Psoas muscle (tissue), 8 donors: ENCODE measurements around the gene EPB41L3. TPM values are rescaled to one million over a fixed set of nuclear protein-coding genes. Genes with fewer than 3 reads are reported as not detected.

ENCODE experiments used
- ATAC-seq, 4 donors: fragments of 200-7000 bp; cut with Tn5 transposase; one replicate each; pipeline ENCODE4 v1.9.1; 2020; ENCODE audit warnings: moderate library complexity in 3 of 4, mild to moderate bottlenecking in 2 of 4
- DNase-seq, 2 donors: peaks; one replicate each; pipeline ENCODE4 v3.0.0-alpha.2; 2020
- H3K27ac ChIP-seq: fragments of 200-600 bp; one replicate; pipeline ENCODE4 v1.8.0; 2022
- H3K27me3 ChIP-seq, 3 donors: fragments of 200-600 bp in 1 of 3; one replicate each; pipeline versions ENCODE4 v1.6.1 to v1.8.0; 2013 to 2022; ENCODE audit warnings: low read length in 2 of 3, mild to moderate bottlenecking in 2 of 3, moderate library complexity in 1 of 3; ENCODE audit not compliant: insufficient read depth in 3 of 3
- H3K36me3 ChIP-seq, 2 donors: fragments of 200-600 bp in 1 of 2; one replicate each; pipeline versions ENCODE4 v1.6.1 to v1.8.0; 2013 to 2022; ENCODE audit warnings: low read depth in 1 of 2, mild to moderate bottlenecking in 1 of 2, moderate library complexity in 1 of 2; ENCODE audit not compliant: insufficient read depth in 1 of 2
- H3K4me1 ChIP-seq: fragments of 200-600 bp; one replicate; pipeline ENCODE4 v1.8.0; 2022
- H3K4me3 ChIP-seq: fragments of 200-600 bp; one replicate; pipeline ENCODE4 v1.8.0; 2022; ENCODE audit warnings: mild to moderate bottlenecking
- H3K9me3 ChIP-seq: fragments of 200-600 bp; one replicate; pipeline ENCODE4 v1.8.0; 2022
- WGBS, 3 donors: extraction: QIAGEN DNeasy Blood & Tissue Kit; methylation state at CpG; one replicate each; pipeline versions ENCODE4 v1.1.6 to v1.1.7; 2013; 5-methylcytosine and 5-hydroxymethylcytosine counted together
- intact Hi-C, 2 donors: fragments of 100-400 bp; cut with DNase I; formaldehyde crosslinking; loops; one replicate each; pipeline versions ENCODE4 v1.11.0 to v1.14.2; 2022
- polyA plus RNA-seq, 3 donors: library from polyadenylated mRNA; stranded (reverse); fragments of 200-250 nt; gene quantifications; one replicate each; pipeline ENCODE4 v1.2.3, GENCODE V29; 2013
- total RNA-seq, 4 donors: library from RNA; stranded (reverse); fragmentation: NEBNext Ultra II Directional in 2 of 4; extraction: Animal tissue kit (Norgen Biotek cat#: 25700) in 2 of 4; gene quantifications; one replicate each; pipeline versions ENCODE4 v1.2.1 to v1.2.4, GENCODE V29; 2021 to 2023
- TF ChIP-seq, protein P1 (sequence below): fragments of 200-600 bp; IDR thresholded peaks from one replicate; pipeline ENCODE4 v1.8.0; 2022; ENCODE audit warnings: antibody characterized with exemption
- donor health status: healthy with polysubstance abuse.
- donor health status: DM: no; HTN: no; CAD: no; lungs with moderate emphysema.
- donor health status: Bipolar disorder and iron deficiency.
- donor health status: healthy.
- donor health status: DM: yes; HTN: yes; CAD: no.
- donor health status: DM: no; HTN: no; CAD: no.
- donor health status: DM: no; HTN: no; CAD: no.
- donor health status: DM: yes; HTN: yes; CAD: no.

EPB41L3 gene
- total and polyA plus RNA-seq, 7 donors: 1.4 to 23.6 (median 6.0) TPM

GRCh38 chr18:5519448-5520298 is 24.1 kb downstream of the EPB41L3 start:
- ATAC-seq (no peak), DNase-seq (no peak)
- TF ChIP-seq, protein P1, sequence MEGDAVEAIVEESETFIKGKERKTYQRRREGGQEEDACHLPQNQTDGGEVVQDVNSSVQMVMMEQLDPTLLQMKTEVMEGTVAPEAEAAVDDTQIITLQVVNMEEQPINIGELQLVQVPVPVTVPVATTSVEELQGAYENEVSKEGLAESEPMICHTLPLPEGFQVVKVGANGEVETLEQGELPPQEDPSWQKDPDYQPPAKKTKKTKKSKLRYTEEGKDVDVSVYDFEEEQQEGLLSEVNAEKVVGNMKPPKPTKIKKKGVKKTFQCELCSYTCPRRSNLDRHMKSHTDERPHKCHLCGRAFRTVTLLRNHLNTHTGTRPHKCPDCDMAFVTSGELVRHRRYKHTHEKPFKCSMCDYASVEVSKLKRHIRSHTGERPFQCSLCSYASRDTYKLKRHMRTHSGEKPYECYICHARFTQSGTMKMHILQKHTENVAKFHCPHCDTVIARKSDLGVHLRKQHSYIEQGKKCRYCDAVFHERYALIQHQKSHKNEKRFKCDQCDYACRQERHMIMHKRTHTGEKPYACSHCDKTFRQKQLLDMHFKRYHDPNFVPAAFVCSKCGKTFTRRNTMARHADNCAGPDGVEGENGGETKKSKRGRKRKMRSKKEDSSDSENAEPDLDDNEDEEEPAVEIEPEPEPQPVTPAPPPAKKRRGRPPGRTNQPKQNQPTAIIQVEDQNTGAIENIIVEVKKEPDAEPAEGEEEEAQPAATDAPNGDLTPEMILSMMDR: no peak
- Histone ChIP-seq H3K9me3 (no peaks in the 10 kb centered on the region), H3K27me3 (no peaks in the 10 kb centered on the region), H3K4me3 (no peak overlapping the region), H3K36me3 (no peaks in the 10 kb centered on the region), H3K27ac (no peak overlapping the region), H3K4me1 (no peaks in the 10 kb centered on the region)
- intact Hi-C loops: no loop called here
- WGBS, 3 donors: 55 to 59% (median 58%) methylated on average over 10 of the region's 10 CpGs

- ATAC-seq: no peak
- Histone ChIP-seq H3K4me1 (no peaks in the 10 kb centered on the region), H3K27ac (no peak overlapping the region), H3K27me3 (no peaks in the 10 kb centered on the region), H3K36me3 (no peaks in the 10 kb centered on the region), H3K9me3 (no peaks in the 10 kb centered on the region), H3K4me3 (no peak overlapping the region)
- WGBS, 3 donors: 56 to 64% (median 64%) methylated on average over 13 of the region's 13 CpGs
- TF ChIP-seq, protein P1: no peak
- DNase-seq: no peak
- intact Hi-C loops: no loop called here
Measured at GRCh38 chr18:5518899-5519371, 24.9 kb downstream of the EPB41L3 start.

DNA sequence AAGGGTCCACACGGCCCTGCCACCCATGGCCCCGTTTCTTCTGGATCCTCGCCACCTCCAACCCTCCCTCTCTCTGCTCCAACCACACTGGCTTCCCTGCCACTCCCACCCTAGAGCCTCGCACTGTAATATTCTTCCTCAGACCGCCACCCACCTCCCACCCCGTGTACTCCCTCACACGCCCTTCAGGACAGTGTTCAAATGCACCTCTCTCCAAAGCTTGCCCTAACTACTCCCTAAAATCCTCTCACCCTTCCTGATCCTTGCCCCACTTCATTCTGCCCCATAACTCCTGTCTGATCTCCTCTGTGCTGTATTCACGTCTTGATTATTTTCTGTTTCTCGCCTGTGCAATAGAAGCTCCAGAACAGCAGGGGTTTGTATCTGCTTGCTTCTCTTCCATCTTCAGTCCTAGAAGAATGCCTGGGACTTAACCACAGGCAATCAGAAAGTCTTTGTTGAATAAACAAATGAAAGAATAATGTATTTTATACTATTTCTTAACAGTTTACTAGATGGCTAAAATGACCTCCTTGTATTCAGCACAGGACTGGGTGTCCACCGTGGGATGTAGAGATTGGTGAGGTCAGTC is 25.5 kb downstream of the EPB41L3 start:
- Histone ChIP-seq H3K4me3 (no peak overlapping the region), H3K36me3 (no peaks in the 10 kb centered on the region), H3K4me1 (no peaks in the 10 kb centered on the region), H3K27me3 (no peaks in the 10 kb centered on the region), H3K9me3 (no peaks in the 10 kb centered on the region), H3K27ac (no peak overlapping the region)
- intact Hi-C loops: no loop called here
- DNase-seq: no peak
- TF ChIP-seq, protein P1: no peak
- 87 to 89% (median 89%) methylated on average over 10 of the region's 10 CpGs for WGBS, 3 donors
- no peak for ATAC-seq

DNA sequence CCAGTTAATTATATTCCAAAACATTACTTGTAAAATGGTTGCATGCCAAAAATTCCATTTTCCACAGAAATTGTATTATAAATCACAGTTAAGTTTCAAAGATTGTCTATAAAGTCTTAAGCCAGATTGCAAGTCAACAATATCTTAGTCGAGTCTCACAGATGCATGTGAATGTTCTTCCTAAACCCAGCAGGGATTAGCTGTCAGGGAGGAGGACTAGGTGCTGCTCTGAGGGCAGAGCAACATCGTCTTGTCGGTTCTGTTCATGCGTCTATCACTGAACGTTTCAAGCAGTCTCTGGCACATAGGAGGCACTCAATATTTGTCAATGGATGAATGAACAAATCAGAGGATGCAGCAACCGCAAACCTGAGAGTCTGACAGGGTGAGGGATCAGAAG is 27.0 kb downstream of the EPB41L3 start:
- intact Hi-C loops: no loop called here
- DNase-seq (no peak), ATAC-seq (no peak)
- no peaks in the 10 kb centered on the region for H3K4me1 ChIP-seq
- H3K4me3 ChIP-seq: no peak overlapping the region
- H3K27me3 ChIP-seq: no peaks in the 10 kb centered on the region
- H3K27ac ChIP-seq: no peak overlapping the region
- H3K9me3 ChIP-seq: no peaks in the 10 kb centered on the region
- TF ChIP-seq, protein P1: no peak
- H3K36me3 ChIP-seq: no peaks in the 10 kb centered on the region
- WGBS, 3 donors: 64 to 75% (median 68%) methylated on average over 6 of the region's 6 CpGs
